Ovary (tissue), 9 donors: ENCODE measurements around the gene RPS6KA1. TPM values are rescaled to one million over a fixed set of nuclear protein-coding genes. Genes with fewer than 3 reads are reported as not detected.
A peak's percentile ranks its signal among the peaks of the same experiment; 100 is the strongest.

ENCODE experiments used
- DNase-seq, 5 donors: peaks; one replicate each; pipeline ENCODE4 v3.0.0-alpha.2; 2019 to 2020
- H3K27ac ChIP-seq, 2 donors: fragments of 200-600 bp; one replicate each; pipeline versions ENCODE4 v1.5.1 to v1.8.0; 2019 to 2022
- H3K27me3 ChIP-seq: fragments of 200-600 bp; one replicate; pipeline ENCODE4 v1.8.0; 2022
- H3K36me3 ChIP-seq: fragments of 200-600 bp; sonication (generic); one replicate; pipeline ENCODE4 v1.5.1; 2019
- H3K4me1 ChIP-seq: one replicate; pipeline ENCODE4 v1.8.1; 2013; ENCODE audit warnings: mild to moderate bottlenecking, moderate library complexity; ENCODE audit not compliant: insufficient read depth
- H3K4me3 ChIP-seq: fragments of 200-600 bp; sonication (generic); one replicate; pipeline ENCODE4 v1.5.1; 2017
- H3K9me3 ChIP-seq, 2 donors: fragments of 200-600 bp in 1 of 2; sonication (generic) in 1 of 2; one replicate each; pipeline versions ENCODE4 v1.5.1 to v1.8.1; 2013 to 2019; ENCODE audit warnings: mild to moderate bottlenecking in 1 of 2, moderate library complexity in 1 of 2
- EP300 ChIP-seq: sonication (generic); formaldehyde crosslinking; IDR thresholded peaks from one replicate; pipeline ENCODE4 v1.6.1; 2017; ENCODE audit warnings: antibody characterized with exemption
- POLR2A ChIP-seq: fragments of 450-650 bp; IDR thresholded peaks from one replicate; pipeline ENCODE4 v1.6.1; 2017; ENCODE audit warnings: antibody characterized with exemption, mild to moderate bottlenecking, moderate library complexity
- WGBS, 3 donors: extraction: QIAGEN DNeasy Blood & Tissue Kit in 1 of 3; methylation state at CpG; one replicate each; pipeline versions ENCODE4 v1.1.5 to v1.1.7; 2013 to 2017; 5-methylcytosine and 5-hydroxymethylcytosine counted together
- intact Hi-C, 4 donors: fragments of 100-400 bp; cut with DNase I; formaldehyde crosslinking; loops; one replicate each; pipeline versions ENCODE4 v1.11.0 to v1.15.1; 2022 to 2023
- polyA plus RNA-seq, 2 donors: library from polyadenylated mRNA; stranded (reverse); fragments of 200-250 nt in 1 of 2; fragments of 350-450 nt in 1 of 2; fragmentation: Illumina TruSeq in 1 of 2; extraction: RNeasy Lipid Tissue Mini Kit (QIAGEN cat#74804) in 1 of 2; gene quantifications; one replicate each; pipeline ENCODE4 v1.2.3, GENCODE V29; 2013 to 2014
- total RNA-seq, 7 donors: library from RNA; depleted of rRNA in 2 of 7; stranded (reverse); fragments of >200 nt in 2 of 7; fragmentation: NEBNext Ultra II Directional in 3 of 7; extraction: Animal tissue kit (Norgen Biotek cat#: 25700) in 3 of 7; gene quantifications; one replicate each; pipeline versions ENCODE4 v1.1.0 to v1.2.4, GENCODE V29; 2016 to 2023
- TF ChIP-seq, protein P1 (sequence below), 3 donors: fragments of 450-650 bp in 2 of 3; fragments of 200-600 bp in 1 of 3; IDR thresholded peaks; one replicate each; pipeline versions ENCODE4 v1.5.1 to v1.8.0; 2016 to 2022; ENCODE audit warnings: antibody characterized with exemption in 3 of 3, mild to moderate bottlenecking in 1 of 3
- donor health status: DM: no; HTN: no; CAD: no; lungs with moderate emphysema.
- donor health status: DM: no; HTN: no; CAD: no.
- donor health status: Bipolar disorder and iron deficiency.
- donor health status: DM: yes; HTN: yes; CAD: no.
- donor health status: DM: no; HTN: no; CAD: no.
- donor health status: DM: yes; HTN: yes; CAD: no.

The RPS6KA1 gene
- total and polyA plus RNA-seq, 9 donors, result 2.2 to 18.8 (median 5.2) TPM

DNA sequence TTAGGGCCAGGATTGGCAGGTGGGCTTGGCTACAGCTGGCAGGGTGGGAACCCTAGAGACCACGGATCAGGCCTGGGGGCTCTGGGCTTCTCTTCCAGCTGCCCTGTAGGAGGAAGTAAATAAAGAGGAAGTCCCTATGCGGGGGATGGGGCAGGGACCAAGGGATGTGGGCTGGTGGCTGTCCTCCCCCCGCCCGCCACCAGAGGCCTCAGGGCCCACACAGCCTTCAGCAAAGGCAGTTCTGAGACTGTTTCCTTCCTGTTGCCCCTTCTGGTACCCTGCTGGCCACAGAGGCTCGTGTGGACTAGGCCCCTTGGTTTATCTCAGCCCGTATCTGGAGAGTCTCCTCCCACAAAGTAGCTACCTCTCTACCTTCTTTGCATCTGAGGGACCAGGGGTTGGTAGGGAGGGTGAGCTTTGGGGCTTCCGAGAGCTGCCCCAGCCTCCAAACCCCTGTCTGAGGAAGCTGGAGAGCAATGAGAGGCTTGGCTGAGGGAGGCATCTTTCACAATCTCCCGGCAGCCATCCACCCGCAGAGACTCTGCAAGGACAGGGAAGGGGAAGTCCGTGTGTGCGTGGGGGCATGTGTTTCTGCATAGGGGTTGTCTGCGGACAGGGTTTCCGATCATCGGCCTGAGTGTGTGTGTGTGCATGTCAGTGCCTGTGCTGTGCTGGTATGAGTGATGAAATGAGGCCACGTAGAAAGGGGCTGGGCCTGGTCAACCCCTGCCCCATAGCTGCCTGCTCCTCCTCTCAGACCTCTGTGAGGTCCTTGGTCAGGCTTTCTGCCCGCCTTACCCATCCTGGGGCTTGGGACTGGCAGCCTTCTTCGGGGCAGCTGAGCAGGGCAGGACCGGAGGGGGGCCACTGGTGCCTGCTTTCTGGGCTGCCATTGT is 12.5 kb downstream of the RPS6KA1 start:
- H3K27ac ChIP-seq, result no peak overlapping the region
- WGBS, 3 donors, result 42 to 52% (median 46%) methylated on average over 18 of the region's 18 CpGs
- intact Hi-C loops, result no loop called here
- TF ChIP-seq EP300 (no peak), POLR2A (no peak)
- TF ChIP-seq, protein P1, sequence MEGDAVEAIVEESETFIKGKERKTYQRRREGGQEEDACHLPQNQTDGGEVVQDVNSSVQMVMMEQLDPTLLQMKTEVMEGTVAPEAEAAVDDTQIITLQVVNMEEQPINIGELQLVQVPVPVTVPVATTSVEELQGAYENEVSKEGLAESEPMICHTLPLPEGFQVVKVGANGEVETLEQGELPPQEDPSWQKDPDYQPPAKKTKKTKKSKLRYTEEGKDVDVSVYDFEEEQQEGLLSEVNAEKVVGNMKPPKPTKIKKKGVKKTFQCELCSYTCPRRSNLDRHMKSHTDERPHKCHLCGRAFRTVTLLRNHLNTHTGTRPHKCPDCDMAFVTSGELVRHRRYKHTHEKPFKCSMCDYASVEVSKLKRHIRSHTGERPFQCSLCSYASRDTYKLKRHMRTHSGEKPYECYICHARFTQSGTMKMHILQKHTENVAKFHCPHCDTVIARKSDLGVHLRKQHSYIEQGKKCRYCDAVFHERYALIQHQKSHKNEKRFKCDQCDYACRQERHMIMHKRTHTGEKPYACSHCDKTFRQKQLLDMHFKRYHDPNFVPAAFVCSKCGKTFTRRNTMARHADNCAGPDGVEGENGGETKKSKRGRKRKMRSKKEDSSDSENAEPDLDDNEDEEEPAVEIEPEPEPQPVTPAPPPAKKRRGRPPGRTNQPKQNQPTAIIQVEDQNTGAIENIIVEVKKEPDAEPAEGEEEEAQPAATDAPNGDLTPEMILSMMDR (IDR thresholded peaks at IDR 0.05), result no peak
- peak in 4 of 5 donors; percentile 26 to 66 (median 48) for DNase-seq
- peaks cover 3% of the 10 kb centered on the region for H3K4me1 ChIP-seq
- H3K4me3 ChIP-seq, result no peak overlapping the region
- H3K27me3 ChIP-seq, result no peaks in the 10 kb centered on the region
- no peaks in the 10 kb centered on the region for H3K9me3 ChIP-seq
- H3K36me3 ChIP-seq, result no peaks in the 10 kb centered on the region

DNA sequence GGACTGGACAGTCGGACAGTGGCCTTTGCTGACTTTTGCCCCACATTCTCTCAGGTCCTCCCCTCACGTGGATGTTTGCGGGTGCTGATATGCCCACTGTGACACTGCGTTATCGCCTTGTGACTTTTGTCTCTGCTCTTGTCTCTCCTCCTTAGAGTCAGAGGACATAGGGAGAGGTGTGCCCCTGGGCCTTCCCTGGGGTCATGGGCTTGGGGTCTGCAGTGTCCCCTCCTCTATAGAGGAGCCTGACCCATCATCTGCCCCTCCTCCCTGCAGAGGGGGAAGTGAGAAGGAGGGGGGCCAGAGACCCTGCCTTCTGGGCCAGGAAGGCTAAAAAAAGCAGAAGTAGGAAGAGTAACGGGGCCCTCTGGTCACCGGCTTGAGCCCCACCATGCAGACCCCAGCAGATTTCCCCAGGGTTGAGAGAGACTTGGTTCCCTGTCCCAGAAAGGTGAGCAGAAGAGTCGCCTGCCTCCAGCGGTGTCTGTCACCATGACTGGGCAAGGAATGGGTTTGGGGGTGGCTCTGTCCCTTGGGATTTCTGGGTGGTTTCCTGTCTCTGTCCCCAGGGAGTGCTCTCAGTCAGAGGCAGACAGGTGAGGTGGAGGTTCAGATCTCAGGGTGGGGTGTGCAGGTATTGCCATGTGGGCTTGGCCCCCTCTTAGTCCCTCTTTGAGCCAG is 13.3 kb downstream of the RPS6KA1 start:
- Histone ChIP-seq H3K4me1 (peaks cover 3% of the 10 kb centered on the region), H3K9me3 (no peaks in the 10 kb centered on the region), H3K27me3 (no peaks in the 10 kb centered on the region), H3K4me3 (no peak overlapping the region), H3K27ac (no peak overlapping the region), H3K36me3 (no peaks in the 10 kb centered on the region)
- TF ChIP-seq POLR2A (no peak), EP300 (no peak)
- TF ChIP-seq, protein P1 (IDR thresholded peaks at IDR 0.05), result no peak
- WGBS, 3 donors, result 87 to 93% (median 89%) methylated on average over 9 of the region's 9 CpGs
- DNase-seq, result no peak
- intact Hi-C loops, result no loop called here

DNA sequence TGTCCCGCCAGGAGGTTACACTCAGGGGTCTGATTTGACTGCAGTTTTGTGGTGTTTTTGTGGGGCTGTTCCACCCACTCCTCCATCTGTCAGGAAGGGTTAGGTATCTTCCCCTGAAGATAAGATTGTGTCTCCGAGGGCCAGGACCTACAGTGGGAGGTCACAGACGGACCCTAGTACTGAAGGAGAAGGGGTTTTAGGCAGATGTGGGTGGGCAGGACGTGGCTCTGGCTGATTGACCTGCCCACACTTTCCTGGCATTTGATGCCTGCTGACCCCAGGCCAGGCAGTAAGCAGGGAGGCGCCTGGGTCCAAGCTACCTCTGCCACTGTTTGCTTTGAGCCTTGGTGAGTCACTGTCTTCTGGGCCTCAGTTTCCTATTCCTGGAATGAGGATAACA is 13.9 kb downstream of the RPS6KA1 start:
- TF ChIP-seq, protein P1 (IDR thresholded peaks at IDR 0.05), result no peak
- TF ChIP-seq POLR2A (no peak), EP300 (no peak)
- intact Hi-C loops, result no loop called here
- no peak overlapping the region for H3K27ac ChIP-seq
- no peaks in the 10 kb centered on the region for H3K36me3 ChIP-seq
- H3K9me3 ChIP-seq, result no peaks in the 10 kb centered on the region
- H3K27me3 ChIP-seq, result no peaks in the 10 kb centered on the region
- H3K4me3 ChIP-seq, result no peak overlapping the region
- WGBS, 3 donors, result 77 to 88% (median 79%) methylated on average over 5 of the region's 5 CpGs
- DNase-seq, result no peak
- peaks cover 3% of the 10 kb centered on the region for H3K4me1 ChIP-seq

DNA sequence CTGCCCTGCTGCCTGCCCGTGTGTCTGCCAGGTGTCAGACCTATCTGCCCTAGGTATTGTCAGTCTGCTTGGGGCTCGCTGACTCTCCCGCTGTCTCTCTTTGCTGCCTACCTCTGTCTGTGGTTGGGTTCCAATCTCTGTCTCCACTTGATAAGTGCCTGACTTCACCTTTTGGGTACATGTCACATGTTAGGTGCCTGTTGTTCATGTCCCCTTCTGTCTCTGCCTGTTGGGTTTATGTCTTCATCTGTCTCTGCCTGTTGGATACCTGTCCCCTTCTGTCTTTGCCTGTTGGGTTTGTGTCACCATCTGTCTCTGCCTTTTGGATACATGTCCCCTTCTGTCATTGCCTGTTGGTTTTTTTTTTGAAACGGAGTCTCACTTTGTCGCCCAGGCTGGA is 14.6 kb downstream of the RPS6KA1 start:
- H3K27ac ChIP-seq, result no peak overlapping the region
- intact Hi-C loops, result no loop called here
- TF ChIP-seq POLR2A (no peak), EP300 (no peak)
- TF ChIP-seq, protein P1 (IDR thresholded peaks at IDR 0.05), result no peak
- H3K9me3 ChIP-seq, result no peaks in the 10 kb centered on the region
- H3K36me3 ChIP-seq, result no peaks in the 10 kb centered on the region
- peaks cover 3% of the 10 kb centered on the region for H3K4me1 ChIP-seq
- H3K4me3 ChIP-seq, result no peak overlapping the region
- no peak for DNase-seq
- WGBS, 3 donors, result 81 to 95% (median 87%) methylated on average over 5 of the region's 5 CpGs
- H3K27me3 ChIP-seq, result no peaks in the 10 kb centered on the region
